ENCODE results near the gene TMEM11.

The TMEM11 gene

DNA sequence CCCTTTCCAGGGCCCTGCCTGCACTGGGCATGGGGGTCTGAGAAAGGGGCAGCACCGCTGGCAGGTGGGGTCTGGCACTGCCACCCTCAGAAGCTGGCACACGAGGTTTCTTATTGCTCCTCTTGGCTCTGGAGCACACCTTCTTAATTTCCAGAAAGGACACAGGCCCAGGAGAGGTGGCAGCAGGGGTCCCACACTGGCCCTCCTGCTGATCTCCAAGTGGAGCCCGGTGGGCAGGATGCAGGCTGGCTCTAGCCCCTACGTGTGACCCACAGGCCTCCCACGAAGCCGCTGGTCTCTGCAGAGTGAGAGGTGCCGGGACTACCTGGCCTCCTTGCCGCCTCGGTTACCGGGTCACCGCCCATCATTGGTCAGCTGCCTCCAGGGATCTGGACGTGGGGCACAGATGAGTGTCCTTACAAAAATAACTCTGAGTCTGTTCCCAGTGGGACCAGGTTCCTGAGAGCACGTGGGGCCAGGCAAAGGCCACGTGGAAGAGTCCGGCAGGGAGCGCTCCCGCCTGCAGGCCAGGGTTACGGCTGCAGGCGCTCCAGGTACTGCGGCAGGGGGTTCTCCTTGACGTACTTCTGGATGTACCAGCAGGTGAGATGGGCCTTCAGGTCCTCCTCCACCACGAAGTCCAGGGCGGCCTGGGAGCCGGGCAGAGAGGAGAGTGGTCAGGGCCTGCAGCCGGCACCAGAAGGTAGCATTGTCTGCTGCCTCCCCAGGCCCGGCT lies 29.0 kb upstream of the TMEM11 start:
- no peak for DNase-seq (ENCODE audit: low read depth)
- TF ChIP-seq, protein P1, sequence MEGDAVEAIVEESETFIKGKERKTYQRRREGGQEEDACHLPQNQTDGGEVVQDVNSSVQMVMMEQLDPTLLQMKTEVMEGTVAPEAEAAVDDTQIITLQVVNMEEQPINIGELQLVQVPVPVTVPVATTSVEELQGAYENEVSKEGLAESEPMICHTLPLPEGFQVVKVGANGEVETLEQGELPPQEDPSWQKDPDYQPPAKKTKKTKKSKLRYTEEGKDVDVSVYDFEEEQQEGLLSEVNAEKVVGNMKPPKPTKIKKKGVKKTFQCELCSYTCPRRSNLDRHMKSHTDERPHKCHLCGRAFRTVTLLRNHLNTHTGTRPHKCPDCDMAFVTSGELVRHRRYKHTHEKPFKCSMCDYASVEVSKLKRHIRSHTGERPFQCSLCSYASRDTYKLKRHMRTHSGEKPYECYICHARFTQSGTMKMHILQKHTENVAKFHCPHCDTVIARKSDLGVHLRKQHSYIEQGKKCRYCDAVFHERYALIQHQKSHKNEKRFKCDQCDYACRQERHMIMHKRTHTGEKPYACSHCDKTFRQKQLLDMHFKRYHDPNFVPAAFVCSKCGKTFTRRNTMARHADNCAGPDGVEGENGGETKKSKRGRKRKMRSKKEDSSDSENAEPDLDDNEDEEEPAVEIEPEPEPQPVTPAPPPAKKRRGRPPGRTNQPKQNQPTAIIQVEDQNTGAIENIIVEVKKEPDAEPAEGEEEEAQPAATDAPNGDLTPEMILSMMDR (IDR thresholded peaks at IDR 0.05; ENCODE audit: control insufficient read depth, insufficient read depth, low read depth, low read length, missing control alignments), result no peak
- H3K4me3 ChIP-seq (ENCODE audit: control insufficient read depth, low read depth, low read length), result no peak overlapping the region

DNA sequence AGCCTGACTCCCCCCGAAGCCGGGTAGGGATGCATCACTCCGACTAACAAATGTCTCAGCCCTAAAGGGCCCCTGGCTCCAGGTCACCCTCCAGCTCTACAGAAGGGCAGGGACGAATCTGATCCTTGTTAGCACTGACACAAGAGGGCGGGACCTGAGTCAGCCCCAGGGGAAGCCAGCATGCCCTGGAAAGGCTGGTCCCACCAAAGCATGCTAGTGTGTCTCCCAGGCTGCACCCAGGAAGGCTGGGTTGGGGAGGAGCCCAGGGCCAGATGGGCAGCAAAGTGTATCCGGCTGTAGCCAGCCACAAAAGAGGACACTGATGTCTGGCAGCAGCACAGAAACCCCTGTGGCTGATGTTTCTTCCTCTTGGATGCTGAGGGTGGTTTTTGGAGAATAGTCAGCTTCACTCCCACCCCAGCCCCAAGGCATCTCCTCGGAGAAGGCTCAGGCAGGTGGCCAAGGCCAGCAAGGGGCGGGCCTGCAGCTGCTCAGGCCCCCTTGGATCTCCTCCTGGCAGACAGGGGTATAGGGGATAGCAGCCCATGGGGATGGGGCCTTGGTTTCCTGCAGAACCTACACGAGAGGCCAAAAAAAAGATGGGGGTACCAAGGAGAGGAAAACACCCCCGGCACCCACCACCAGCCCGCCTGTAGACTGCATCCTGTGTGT lies 28.2 kb upstream of the TMEM11 start:
- TF ChIP-seq, protein P1 (IDR thresholded peaks at IDR 0.05; ENCODE audit: control insufficient read depth, insufficient read depth, low read depth, low read length, missing control alignments), result no peak
- DNase-seq (ENCODE audit: low read depth), result no peak
- no peak overlapping the region for H3K4me3 ChIP-seq (ENCODE audit: control insufficient read depth, low read depth, low read length)

DNA sequence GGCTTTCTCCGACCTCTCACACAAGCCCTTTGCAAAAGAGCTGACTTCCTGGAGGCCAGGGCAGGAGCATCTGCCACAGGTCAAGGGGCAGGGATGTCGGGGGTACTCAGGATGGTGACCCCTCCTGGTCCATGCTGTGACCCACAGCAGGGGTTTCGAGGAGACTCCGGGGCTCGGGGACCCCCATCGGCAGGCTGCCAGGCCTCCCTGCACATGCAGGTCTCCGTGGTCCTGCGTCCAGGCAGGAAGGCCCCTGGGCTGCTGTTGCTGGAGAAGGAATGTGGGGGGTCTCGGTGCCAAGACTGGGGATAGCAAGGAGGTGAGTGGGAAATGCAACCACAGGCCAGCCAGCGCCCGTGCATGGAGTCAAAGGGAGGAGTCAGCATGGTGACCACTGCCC lies 27.6 kb upstream of the TMEM11 start:
- no peak overlapping the region for H3K4me3 ChIP-seq (ENCODE audit: control insufficient read depth, low read depth, low read length)
- DNase-seq (ENCODE audit: low read depth), result no peak
- TF ChIP-seq, protein P1 (IDR thresholded peaks at IDR 0.05; ENCODE audit: control insufficient read depth, insufficient read depth, low read depth, low read length, missing control alignments), result no peak

DNA sequence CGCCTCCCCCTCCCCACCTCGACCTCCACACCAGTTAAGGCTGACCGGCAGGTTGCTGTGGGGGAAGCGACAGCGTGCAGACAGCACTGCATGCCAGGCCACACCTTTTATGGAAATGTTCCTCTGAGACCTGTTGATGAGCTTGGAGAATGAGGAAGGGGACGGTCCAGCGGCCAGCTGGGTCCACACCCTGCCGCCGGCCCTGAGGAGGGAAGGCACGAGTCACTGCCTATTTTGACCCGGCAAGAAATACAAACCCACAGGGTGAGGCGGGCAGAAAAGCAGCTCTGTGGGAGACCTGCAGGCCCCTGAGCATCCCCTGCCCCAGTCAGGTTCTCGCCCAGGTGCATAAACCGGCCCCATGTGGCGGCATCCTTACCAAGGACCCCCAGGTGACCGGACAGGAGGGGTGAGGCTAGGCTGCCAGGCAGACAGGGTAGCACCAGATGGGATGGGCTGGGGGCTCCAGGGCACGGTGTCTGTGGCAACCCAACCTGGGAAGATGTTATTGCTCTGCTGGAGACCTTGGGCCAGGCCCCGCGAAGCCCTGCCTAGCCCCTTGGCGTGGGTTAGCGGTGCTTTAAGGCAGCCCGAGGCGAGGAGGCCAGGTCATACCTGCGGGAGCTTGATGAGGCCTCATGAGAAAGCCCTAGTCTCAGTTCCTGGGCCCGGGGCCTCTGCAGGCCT lies 26.6 kb upstream of the TMEM11 start:
- no peak overlapping the region for H3K4me3 ChIP-seq (ENCODE audit: control insufficient read depth, low read depth, low read length)
- no peak for DNase-seq (ENCODE audit: low read depth)
- TF ChIP-seq, protein P1 (IDR thresholded peaks at IDR 0.05; ENCODE audit: control insufficient read depth, insufficient read depth, low read depth, low read length, missing control alignments), result no peak

DNA sequence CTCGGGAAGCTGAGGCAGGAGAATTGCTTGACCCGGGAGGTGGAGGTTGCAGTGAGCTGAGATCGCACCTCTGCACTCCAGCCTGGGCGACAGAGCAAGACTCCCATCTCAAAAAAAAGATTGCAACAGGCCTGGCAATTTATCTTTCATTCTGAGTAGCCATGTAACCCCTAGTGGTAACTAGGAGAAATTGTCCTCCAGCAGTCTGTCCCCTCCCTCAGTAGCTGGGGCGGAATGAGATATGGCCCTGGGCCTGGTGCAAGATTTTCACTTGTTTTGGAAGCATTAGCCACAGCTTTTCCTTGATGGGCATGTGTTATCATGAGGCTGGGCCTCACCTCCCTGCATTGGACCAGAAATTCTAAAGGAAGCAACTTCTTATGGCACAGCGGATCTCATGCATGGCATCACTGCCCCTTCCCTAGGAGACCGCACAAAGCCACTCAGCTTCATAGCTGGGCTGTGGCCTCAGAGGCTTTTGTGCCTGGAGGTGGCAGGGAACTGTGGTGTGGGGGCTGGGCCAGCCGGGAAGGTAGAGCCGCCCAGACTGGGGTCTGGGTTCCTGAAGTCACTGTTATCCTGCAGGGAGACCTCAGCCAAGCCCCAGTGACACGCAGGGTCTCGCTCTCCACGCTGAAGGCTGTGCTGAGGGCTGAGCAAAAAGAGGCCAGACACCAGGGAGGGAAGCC lies 25.9 kb upstream of the TMEM11 start:
- DNase-seq (ENCODE audit: low read depth), result no peak

DNA sequence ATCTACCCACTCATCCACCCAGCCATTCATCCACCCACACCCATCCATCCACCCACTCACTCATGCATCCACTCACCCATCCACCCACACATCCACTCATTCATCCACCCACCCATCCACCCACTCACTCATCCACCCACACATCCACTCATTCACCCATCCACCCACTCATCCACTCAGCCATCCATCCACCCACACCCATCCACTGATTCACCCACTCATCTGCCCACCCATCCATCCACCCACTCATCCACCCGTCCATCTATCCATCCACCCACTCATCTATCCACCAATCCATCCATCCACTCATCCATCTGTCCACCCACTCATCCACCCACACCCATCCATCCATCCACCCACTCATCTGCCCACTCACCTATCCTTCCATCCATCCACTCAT lies 22.0 kb upstream of the TMEM11 start:
- H3K4me3 ChIP-seq (ENCODE audit: control insufficient read depth, low read depth, low read length), result no peak overlapping the region
- TF ChIP-seq, protein P1 (IDR thresholded peaks at IDR 0.05; ENCODE audit: control insufficient read depth, insufficient read depth, low read depth, low read length, missing control alignments), result no peak

More for the DNA sequence above, 25.9 kb upstream of the TMEM11 start:
- TF ChIP-seq, protein P1 (IDR thresholded peaks at IDR 0.05; ENCODE audit: control insufficient read depth, insufficient read depth, low read depth, low read length, missing control alignments), result peak; percentile 56
- H3K4me3 ChIP-seq (ENCODE audit: control insufficient read depth, low read depth, low read length), result no peak overlapping the region

More for the DNA sequence above, 22.0 kb upstream of the TMEM11 start:
- no peak for DNase-seq (ENCODE audit: low read depth)
